Endodermal cell (in vitro differentiated cells): ENCODE data around the gene MYO19. TPM values are rescaled to one million over a fixed set of nuclear protein-coding genes. Genes with fewer than 3 reads are reported as not detected.

Experiments
- DNase-seq: peaks from one replicate; pipeline ENCODE4 v3.0.0-alpha.2; 2017
- H3K27ac ChIP-seq: 2 replicates; pipeline ENCODE4 v1.5.1; 2013; ENCODE audit warnings: mild to moderate bottlenecking, low read depth, low read length, moderate library complexity
- H3K27me3 ChIP-seq: 2 replicates; pipeline ENCODE4 v1.6.1; 2013; ENCODE audit warnings: mild to moderate bottlenecking, low read length, moderate library complexity; ENCODE audit not compliant: insufficient read depth, control insufficient read depth, poor library complexity, severe bottlenecking
- H3K36me3 ChIP-seq: 2 replicates; pipeline ENCODE4 v1.7.0; 2013; ENCODE audit warnings: mild to moderate bottlenecking, low read length, moderate library complexity; ENCODE audit not compliant: control insufficient read depth, insufficient read depth
- H3K4me1 ChIP-seq: one replicate; pipeline ENCODE4 v1.7.0; 2013; ENCODE audit warnings: low read length; ENCODE audit not compliant: control insufficient read depth, insufficient read depth
- H3K4me3 ChIP-seq: 2 replicates; pipeline ENCODE4 v1.5.1; 2013; ENCODE audit warnings: mild to moderate bottlenecking, low read length, moderate library complexity
- H3K9ac ChIP-seq: 2 replicates; pipeline ENCODE4 v1.6.1; 2013; ENCODE audit warnings: mild to moderate bottlenecking, low read length, moderate library complexity; ENCODE audit not compliant: poor library complexity, severe bottlenecking; ENCODE audit errors: extremely low read depth
- H3K9me3 ChIP-seq: 2 replicates; pipeline ENCODE4 v1.6.1; 2013; ENCODE audit warnings: mild to moderate bottlenecking, low read length, moderate library complexity; ENCODE audit not compliant: control insufficient read depth
- H3K27ac Mint-ChIP-seq: 2 replicates; pipeline ENCODE4 v1.8.0; 2020; ENCODE audit warnings: mixed read lengths
- H3K27me3 Mint-ChIP-seq: 2 replicates; pipeline ENCODE4 v1.8.0; 2021; ENCODE audit warnings: mild to moderate bottlenecking, mixed read lengths; ENCODE audit not compliant: insufficient read depth
- H3K36me3 Mint-ChIP-seq: 2 replicates; pipeline ENCODE4 v1.8.0; 2020; ENCODE audit warnings: low read depth, mixed read lengths
- H3K4me1 Mint-ChIP-seq: 2 replicates; pipeline ENCODE4 v1.8.0; 2020; ENCODE audit warnings: mixed read lengths
- H3K4me3 Mint-ChIP-seq: 2 replicates; pipeline ENCODE4 v1.8.0; 2020; ENCODE audit warnings: mild to moderate bottlenecking, moderate library complexity, mixed read lengths
- H3K9me3 Mint-ChIP-seq: 2 replicates; pipeline ENCODE4 v1.8.0; 2020; ENCODE audit warnings: mild to moderate bottlenecking, mixed read lengths
- CTCF ChIP-seq: fragments of 200-600 bp; sonication (generic); conservative IDR thresholded peaks from 2 replicates; pipeline ENCODE4 v1.5.0; 2021; ENCODE audit warnings: antibody characterized with exemption, mild to moderate bottlenecking
- WGBS, 2 experiments: methylation state at CpG; one replicate each; pipeline versions ENCODE4 v1.1.5 to v1.1.7; 2013; ENCODE audit warnings: missing lambda C conversion rate in 2 of 2, mixed read lengths in 1 of 2; ENCODE audit not compliant: insufficient coverage in 1 of 2, insufficient read length in 1 of 2; 5-methylcytosine and 5-hydroxymethylcytosine counted together
- total RNA-seq, 2 donors: library from RNA; stranded (reverse); fragmentation: NEBNext Ultra II Directional in 1 of 2; extraction: Animal tissue kit (Norgen Biotek cat#: 25700) in 1 of 2; gene quantifications; 2 replicates in 1 of 2; 3 replicates in 1 of 2; pipeline ENCODE4 v1.2.1, GENCODE V29; 2021

MYO19 gene
- total RNA-seq, 2 donors from 2014 or later = 133 to 154 TPM

DNA sequence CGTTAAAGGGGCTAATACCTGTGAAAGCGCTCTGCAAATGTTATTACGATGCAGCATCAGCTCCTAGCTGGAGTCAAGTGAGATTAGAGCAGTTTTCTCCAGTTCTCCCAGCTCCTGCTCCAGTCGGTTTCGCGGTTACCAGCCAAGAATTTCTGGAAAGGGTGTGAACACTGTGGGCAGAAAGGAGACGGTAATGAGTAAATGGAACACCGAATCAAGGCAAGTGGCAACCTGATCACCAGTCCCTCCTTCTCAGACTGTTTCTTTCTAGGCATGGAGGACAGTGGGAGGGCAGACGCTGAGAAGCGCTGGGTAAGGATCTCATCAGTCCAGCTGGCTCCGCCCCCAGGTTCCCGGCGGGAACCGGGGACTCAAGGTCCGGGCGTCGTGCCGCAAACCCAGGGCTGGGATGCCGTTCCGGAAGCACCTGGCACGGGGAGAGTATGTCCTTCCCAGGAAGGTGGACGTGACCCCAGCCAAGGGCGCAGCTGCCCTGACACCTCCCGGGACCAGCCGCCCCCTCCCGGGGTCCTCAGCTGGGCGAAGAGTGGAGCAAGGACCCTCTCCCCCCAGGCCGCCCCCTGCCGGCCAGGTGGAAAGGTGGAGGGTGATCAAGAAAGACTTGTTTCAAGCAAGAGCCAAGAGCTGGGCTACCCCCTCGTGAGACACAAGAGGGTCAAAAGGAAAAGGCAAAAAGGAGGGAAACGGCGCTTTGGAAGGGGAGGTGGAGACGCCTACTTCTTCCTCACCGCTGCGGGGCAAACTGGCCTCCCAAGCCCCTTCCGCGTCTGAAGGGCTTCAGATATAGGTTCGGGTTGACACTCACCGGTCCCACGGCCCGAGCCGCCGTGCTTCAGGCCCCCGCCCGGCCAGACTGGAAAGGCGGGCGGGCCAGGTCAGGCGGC lies 481 bp downstream of the MYO19 start:
- peaks cover 60% of the 10 kb centered on the region for H3K36me3 ChIP-seq
- Mint-ChIP-seq H3K27ac (peak overlapping the region; percentile 99), H3K27me3 (no peaks in the 10 kb centered on the region), H3K4me3 (peak overlapping the region; percentile 88), H3K36me3 (peaks cover 48% of the 10 kb centered on the region), H3K9me3 (no peaks in the 10 kb centered on the region), H3K4me1 (peaks cover 4% of the 10 kb centered on the region)
- DNase-seq = peak; percentile 94
- peak overlapping the region; percentile 91 for H3K9ac ChIP-seq
- H3K4me1 ChIP-seq = peaks cover 7% of the 10 kb centered on the region
- H3K9me3 ChIP-seq = no peaks in the 10 kb centered on the region
- TF ChIP-seq CTCF = peak; percentile 92
- no peaks in the 10 kb centered on the region for H3K27me3 ChIP-seq
- 8 to 21% methylated on average over 18 to 48 of the region's 48 CpGs for WGBS, 2 experiments
- peak overlapping the region; percentile 93 for H3K27ac ChIP-seq
- peak overlapping the region; percentile 92 for H3K4me3 ChIP-seq

- Mint-ChIP-seq H3K27ac (no peak overlapping the region), H3K4me3 (no peak overlapping the region), H3K36me3 (peaks cover 49% of the 10 kb centered on the region), H3K27me3 (no peaks in the 10 kb centered on the region), H3K9me3 (no peaks in the 10 kb centered on the region), H3K4me1 (peaks cover 4% of the 10 kb centered on the region)
- WGBS, 2 experiments = 91 to 95% methylated on average over 1 to 2 of the region's 2 CpGs
- H3K9me3 ChIP-seq = no peaks in the 10 kb centered on the region
- H3K9ac ChIP-seq = no peak overlapping the region
- no peak for DNase-seq
- H3K36me3 ChIP-seq = peaks cover 64% of the 10 kb centered on the region
- H3K27me3 ChIP-seq = no peaks in the 10 kb centered on the region
- no peak overlapping the region for H3K4me3 ChIP-seq
- peaks cover 7% of the 10 kb centered on the region for H3K4me1 ChIP-seq
- no peak overlapping the region for H3K27ac ChIP-seq
- no peak for TF ChIP-seq CTCF
Measured at GRCh38 chr17:36532435-36532975, 2.2 kb downstream of the MYO19 start.

DNA sequence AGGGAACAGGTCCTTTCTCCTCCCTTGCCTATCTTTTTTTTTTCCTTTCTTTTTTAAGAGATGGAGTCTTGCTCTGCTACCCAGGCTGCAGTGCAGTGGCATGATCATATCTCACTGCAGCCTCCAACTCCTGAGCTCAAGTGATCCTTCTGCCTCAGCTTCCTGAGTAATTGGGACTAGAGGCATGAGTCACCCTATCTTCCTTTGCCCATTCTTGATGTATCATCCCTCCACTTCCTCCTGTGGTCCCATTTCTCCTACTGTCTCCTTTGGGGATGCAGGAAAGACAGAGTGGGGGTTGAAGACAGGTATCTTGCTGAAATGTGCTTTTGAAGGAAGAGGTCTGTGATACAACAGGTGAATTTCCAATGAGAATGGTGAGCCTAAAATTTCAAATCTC lies 5.5 kb downstream of the MYO19 start:
- no peaks in the 10 kb centered on the region for H3K27me3 Mint-ChIP-seq
- H3K27ac ChIP-seq = no peak overlapping the region
- H3K9me3 Mint-ChIP-seq = no peaks in the 10 kb centered on the region
- no peak overlapping the region for H3K4me3 Mint-ChIP-seq
- no peak for DNase-seq
- H3K27me3 ChIP-seq = no peaks in the 10 kb centered on the region
- peaks cover 4% of the 10 kb centered on the region for H3K4me1 Mint-ChIP-seq
- no peak overlapping the region for H3K4me3 ChIP-seq
- H3K9me3 ChIP-seq = no peaks in the 10 kb centered on the region
- H3K36me3 ChIP-seq = peaks cover 88% of the 10 kb centered on the region
- H3K27ac Mint-ChIP-seq = no peak overlapping the region
- H3K9ac ChIP-seq = no peak overlapping the region
- peaks cover 67% of the 10 kb centered on the region for H3K36me3 Mint-ChIP-seq
- no peak for TF ChIP-seq CTCF
- peaks cover 7% of the 10 kb centered on the region for H3K4me1 ChIP-seq
